K562 (cell line): ENCODE results near the gene MAPRE2.

Experiments used
- BHLHE40 ChIP-seq: IDR thresholded peaks from 2 replicates; pipeline ENCODE4 v1.6.1; 2011; ENCODE audit warnings: low read length, improper control_type of control experiment
- CHCHD3 ChIP-seq: fragments of 250-450 bp; sonication (Bioruptor Pico); IDR thresholded peaks from 2 replicates; pipeline ENCODE4 v2.1.2; 2022; ENCODE audit warnings: mild to moderate bottlenecking
- CTCF ChIP-seq, 3 experiments: IDR thresholded peaks in 2 of 3; conservative IDR thresholded peaks in 1 of 3; 2 replicates each; pipeline ENCODE4 v1.5.1; 2011 to 2012; ENCODE audit warnings: low read length in 3 of 3, mild to moderate bottlenecking in 3 of 3, control low read depth in 2 of 3, improper control_type of control experiment in 1 of 3, inconsistent platforms in 1 of 3, low read depth in 1 of 3, mixed read lengths in 1 of 3, moderate library complexity in 1 of 3; ENCODE audit not compliant: insufficient read depth in 2 of 3
- E2F1 ChIP-seq: sonication (generic); formaldehyde crosslinking; IDR thresholded peaks from 2 replicates; pipeline ENCODE4 v1.8.1; 2023; ENCODE audit warnings: mild to moderate bottlenecking, missing genetic modification reagents, moderate library complexity
- EGR1 ChIP-seq: fragments of 450-650 bp; conservative IDR thresholded peaks from 2 replicates; pipeline ENCODE4 v1.6.1; 2017; ENCODE audit warnings: mild to moderate bottlenecking
- EP300 ChIP-seq: IDR thresholded peaks from 2 replicates; pipeline ENCODE4 v1.6.1; 2012; ENCODE audit warnings: low read length, improper control_type of control experiment
- GABPA ChIP-seq: fragments of 200-800 bp; sonication (Bioruptor generic); conservative IDR thresholded peaks from 2 replicates; pipeline ENCODE4 v1.6.1; 2016; ENCODE audit warnings: low read depth, missing genetic modification characterization, missing compliant biosample characterization
- MAX ChIP-seq: sonication (generic); formaldehyde crosslinking; IDR thresholded peaks from 2 replicates; pipeline ENCODE4 v1.9.0; 2022; ENCODE audit warnings: mild to moderate bottlenecking, missing genetic modification reagents
- RCOR1 ChIP-seq, 2 experiments: IDR thresholded peaks; 2 replicates each; pipeline ENCODE4 v1.6.1; 2012; ENCODE audit warnings: low read depth in 2 of 2, low read length in 2 of 2, borderline replicate concordance in 1 of 2, improper control_type of control experiment in 1 of 2
- REST ChIP-seq, 2 experiments: fragments of 450-650 bp; formaldehyde crosslinking in 1 of 2; IDR thresholded peaks; 2 replicates each; pipeline versions ENCODE4 v1.4.0 to v1.6.1; 2014 to 2020; ENCODE audit warnings: mild to moderate bottlenecking in 2 of 2, borderline replicate concordance in 1 of 2, low read depth in 1 of 2
- THAP7 ChIP-seq: fragments of 250-450 bp; sonication (Bioruptor Pico); IDR thresholded peaks from 2 replicates; pipeline ENCODE4 v1.5.0; 2021
- ZC3H8 ChIP-seq: fragments of 450-650 bp; IDR thresholded peaks from 2 replicates; pipeline ENCODE4 v1.6.1; 2017

GRCh38 chr18:35164133-35164532, 122.9 kb downstream of the MAPRE2 start:
- TF ChIP-seq CTCF (IDR thresholded peaks at IDR 0.05 in 2 of 3, conservative IDR thresholded peaks at IDR 0.05 in 1 of 3; ENCODE audit: insufficient read depth in 2 of 3, low read depth in 1 of 3, low read length in 3 of 3): no peak
- no peak for TF ChIP-seq REST (IDR thresholded peaks at IDR 0.05; ENCODE audit: borderline replicate concordance)
- TF ChIP-seq REST (CRISPR knock-in tag; IDR thresholded peaks at IDR 0.05; ENCODE audit: low read depth): no peak
- TF ChIP-seq CHCHD3: no peak
- no peak for TF ChIP-seq EGR1
- no peak for TF ChIP-seq ZC3H8
- no peak for TF ChIP-seq BHLHE40
- TF ChIP-seq MAX: no peak
- no peak for TF ChIP-seq RCOR1 (IDR thresholded peaks at IDR 0.05; ENCODE audit: borderline replicate concordance in 1 of 2, low read depth in 2 of 2, low read length in 2 of 2)
- TF ChIP-seq EP300: no peak
- TF ChIP-seq E2F1: no peak
- TF ChIP-seq THAP7 (CRISPR knock-in tag): no peak
- TF ChIP-seq GABPA (tag): no peak
